Astrocyte (in vitro differentiated cells and primary cell): ENCODE data around the gene BIN2.

Source experiments
- EZH2 ChIP-seq: IDR thresholded peaks from 2 replicates; pipeline ENCODE4 v1.6.1; 2012; ENCODE audit warnings: mild to moderate bottlenecking, low read length, inconsistent platforms; ENCODE audit not compliant: insufficient read depth
- TF ChIP-seq, protein P1 (sequence below): IDR thresholded peaks from 2 replicates; pipeline ENCODE4 v1.5.1; 2011; ENCODE audit warnings: low read depth, mild to moderate bottlenecking, inconsistent platforms, low read length, moderate library complexity; ENCODE audit not compliant: insufficient read depth

- TF ChIP-seq, protein P1, sequence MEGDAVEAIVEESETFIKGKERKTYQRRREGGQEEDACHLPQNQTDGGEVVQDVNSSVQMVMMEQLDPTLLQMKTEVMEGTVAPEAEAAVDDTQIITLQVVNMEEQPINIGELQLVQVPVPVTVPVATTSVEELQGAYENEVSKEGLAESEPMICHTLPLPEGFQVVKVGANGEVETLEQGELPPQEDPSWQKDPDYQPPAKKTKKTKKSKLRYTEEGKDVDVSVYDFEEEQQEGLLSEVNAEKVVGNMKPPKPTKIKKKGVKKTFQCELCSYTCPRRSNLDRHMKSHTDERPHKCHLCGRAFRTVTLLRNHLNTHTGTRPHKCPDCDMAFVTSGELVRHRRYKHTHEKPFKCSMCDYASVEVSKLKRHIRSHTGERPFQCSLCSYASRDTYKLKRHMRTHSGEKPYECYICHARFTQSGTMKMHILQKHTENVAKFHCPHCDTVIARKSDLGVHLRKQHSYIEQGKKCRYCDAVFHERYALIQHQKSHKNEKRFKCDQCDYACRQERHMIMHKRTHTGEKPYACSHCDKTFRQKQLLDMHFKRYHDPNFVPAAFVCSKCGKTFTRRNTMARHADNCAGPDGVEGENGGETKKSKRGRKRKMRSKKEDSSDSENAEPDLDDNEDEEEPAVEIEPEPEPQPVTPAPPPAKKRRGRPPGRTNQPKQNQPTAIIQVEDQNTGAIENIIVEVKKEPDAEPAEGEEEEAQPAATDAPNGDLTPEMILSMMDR, result no peak
- TF ChIP-seq EZH2, result no peak
These were observed 5.8 kb upstream of the BIN2 start for GRCh38 chr12:51329742-51330141.
